ENCODE data around the gene CCR9. TPM values are rescaled to one million over a fixed set of nuclear protein-coding genes. Genes with fewer than 3 reads are reported as not detected.

CCR9 gene
- total and polyA plus RNA-seq, 2 donors (not counting 1 experiment from before 2014, with no cell fraction given): not detected

GRCh38 chr3:45868650-45869049 is 17.7 kb upstream of the CCR9 start:
- DNase-seq (ENCODE audit: low read depth in 2 of 2): no peak
- peaks cover 21% of the 10 kb centered on the region for H3K27me3 ChIP-seq (ENCODE audit: control insufficient read depth, insufficient read depth, low read length)
- no peak overlapping the region for H3K4me3 ChIP-seq (replicated peaks in 1 of 4; ENCODE audit: control extremely low read depth in 1 of 4, insufficient read depth in 1 of 4, low read depth in 3 of 4, low read length in 4 of 4)
- H3K79me2 ChIP-seq (ENCODE audit: control insufficient read depth, insufficient read depth, low read length): no peaks in the 10 kb centered on the region
- TF ChIP-seq EZH2 (IDR thresholded peaks at IDR 0.05; ENCODE audit: low read length, missing control alignments): no peak
- TF ChIP-seq CTCF (conservative IDR thresholded peaks at IDR 0.05 in 1 of 2, IDR thresholded peaks at IDR 0.05 in 1 of 2; ENCODE audit: low read depth in 1 of 2, low read length in 2 of 2): no peak
- H3K27ac ChIP-seq (ENCODE audit: insufficient read depth, low read length): no peak overlapping the region
- H3K4me1 ChIP-seq (ENCODE audit: control insufficient read depth, extremely low read depth, insufficient read depth, low read length): no peaks in the 10 kb centered on the region
- no peaks in the 10 kb centered on the region for H3K9me3 ChIP-seq (ENCODE audit: control insufficient read depth, insufficient read depth, low read depth, low read length)
- no peak overlapping the region for H3K9ac ChIP-seq (ENCODE audit: insufficient read depth, low read length)
- H2AFZ ChIP-seq (ENCODE audit: low read length): no peak overlapping the region
- H4K20me1 ChIP-seq (ENCODE audit: control insufficient read depth, extremely low read depth, insufficient read depth, low read length): no peaks in the 10 kb centered on the region
- H3K36me3 ChIP-seq (ENCODE audit: control insufficient read depth, insufficient read depth, low read length): no peaks in the 10 kb centered on the region
- no peak overlapping the region for H3K4me2 ChIP-seq (ENCODE audit: extremely low read depth, insufficient read depth, low read length)

GRCh38 chr3:45869638-45870037 is 16.7 kb upstream of the CCR9 start:
- Histone ChIP-seq H3K4me3 (replicated peaks in 1 of 4; ENCODE audit: control extremely low read depth in 1 of 4, insufficient read depth in 1 of 4, low read depth in 3 of 4, low read length in 4 of 4) (no peak overlapping the region), H3K4me2 (ENCODE audit: extremely low read depth, insufficient read depth, low read length) (no peak overlapping the region), H3K36me3 (ENCODE audit: control insufficient read depth, insufficient read depth, low read length) (no peaks in the 10 kb centered on the region), H2AFZ (ENCODE audit: low read length) (no peak overlapping the region), H3K79me2 (ENCODE audit: control insufficient read depth, insufficient read depth, low read length) (no peaks in the 10 kb centered on the region), H3K4me1 (ENCODE audit: control insufficient read depth, extremely low read depth, insufficient read depth, low read length) (no peaks in the 10 kb centered on the region), H3K9ac (ENCODE audit: insufficient read depth, low read length) (no peak overlapping the region), H4K20me1 (ENCODE audit: control insufficient read depth, extremely low read depth, insufficient read depth, low read length) (no peaks in the 10 kb centered on the region), H3K9me3 (ENCODE audit: control insufficient read depth, insufficient read depth, low read depth, low read length) (no peaks in the 10 kb centered on the region), H3K27ac (ENCODE audit: insufficient read depth, low read length) (no peak overlapping the region), H3K27me3 (ENCODE audit: control insufficient read depth, insufficient read depth, low read length) (peaks cover 20% of the 10 kb centered on the region)
- TF ChIP-seq CTCF (conservative IDR thresholded peaks at IDR 0.05 in 1 of 2, IDR thresholded peaks at IDR 0.05 in 1 of 2; ENCODE audit: low read depth in 1 of 2, low read length in 2 of 2) (no peak), EZH2 (IDR thresholded peaks at IDR 0.05; ENCODE audit: low read length, missing control alignments) (no peak)
- DNase-seq (ENCODE audit: low read depth in 2 of 2): no peak

GRCh38 chr3:45870099-45870498 is 16.2 kb upstream of the CCR9 start:
- no peaks in the 10 kb centered on the region for H3K36me3 ChIP-seq (ENCODE audit: control insufficient read depth, insufficient read depth, low read length)
- H3K9ac ChIP-seq (ENCODE audit: insufficient read depth, low read length): no peak overlapping the region
- peaks cover 18% of the 10 kb centered on the region for H3K27me3 ChIP-seq (ENCODE audit: control insufficient read depth, insufficient read depth, low read length)
- DNase-seq (ENCODE audit: low read depth in 2 of 2): no peak
- no peaks in the 10 kb centered on the region for H3K79me2 ChIP-seq (ENCODE audit: control insufficient read depth, insufficient read depth, low read length)
- no peaks in the 10 kb centered on the region for H3K4me1 ChIP-seq (ENCODE audit: control insufficient read depth, extremely low read depth, insufficient read depth, low read length)
- no peak overlapping the region for H3K4me3 ChIP-seq (replicated peaks in 1 of 4; ENCODE audit: control extremely low read depth in 1 of 4, insufficient read depth in 1 of 4, low read depth in 3 of 4, low read length in 4 of 4)
- TF ChIP-seq EZH2 (IDR thresholded peaks at IDR 0.05; ENCODE audit: low read length, missing control alignments) (no peak), CTCF (conservative IDR thresholded peaks at IDR 0.05 in 1 of 2, IDR thresholded peaks at IDR 0.05 in 1 of 2; ENCODE audit: low read depth in 1 of 2, low read length in 2 of 2) (no peak)
- no peak overlapping the region for H3K27ac ChIP-seq (ENCODE audit: insufficient read depth, low read length)
- no peaks in the 10 kb centered on the region for H3K9me3 ChIP-seq (ENCODE audit: control insufficient read depth, insufficient read depth, low read depth, low read length)
- H4K20me1 ChIP-seq (ENCODE audit: control insufficient read depth, extremely low read depth, insufficient read depth, low read length): no peaks in the 10 kb centered on the region
- H3K4me2 ChIP-seq (ENCODE audit: extremely low read depth, insufficient read depth, low read length): no peak overlapping the region
- H2AFZ ChIP-seq (ENCODE audit: low read length): no peak overlapping the region

Measured in fibroblast of lung (primary cell).